Endothelial cell of umbilical vein (primary cell): ENCODE data around the gene FADS2. TPM values are rescaled to one million over a fixed set of nuclear protein-coding genes. Genes with fewer than 3 reads are reported as not detected.

Experiments used
- BruUV-seq: library from RNA; stranded (reverse); fragments of 400-500 nt; replicated peaks from 2 replicates; lab custom pipeline; 2021; lab: Mats Ljungman, UMichigan
- CTCF ChIA-PET: fragments of 300-600, 350-600 bp; sonication (Branson Sonifier 250); formaldehyde crosslinking; loops from one replicate; lab custom pipeline; 2021; ENCODE audit warnings: antibody characterized with exemption, inconsistent platforms; lab: Charles Lee
- POLR2A ChIA-PET: fragments of 300-600, 350-600 bp; sonication (Branson Sonifier 250); formaldehyde crosslinking; loops from one replicate; lab custom pipeline; 2021; ENCODE audit warnings: antibody characterized with exemption, inconsistent platforms; lab: Charles Lee
- DNase-seq: peaks from one replicate; pipeline ENCODE4 v3.0.0-alpha.2; 2011; ENCODE audit warnings: low read depth, low spot score
- FAIRE-seq: peaks from 2 replicates; lab custom pipeline; 2011; peaks lifted over from hg19 to GRCh38; lab: Jason Lieb, UNC
- H2AFZ ChIP-seq: 2 replicates; pipeline ENCODE4 v1.6.0; 2012; ENCODE audit warnings: low read depth, low read length, control low read depth, inconsistent platforms
- H3K27ac ChIP-seq: 2 replicates; pipeline ENCODE4 v1.5.1; 2011; ENCODE audit warnings: low read depth, mild to moderate bottlenecking, control low read depth, low read length, moderate library complexity; ENCODE audit not compliant: insufficient read depth
- H3K27me3 ChIP-seq, 2 experiments: 2 replicates each; pipeline versions ENCODE4 v1.6.0 to v1.6.1; 2011; ENCODE audit warnings: low read length in 2 of 2, mixed read lengths in 1 of 2; ENCODE audit not compliant: control insufficient read depth in 2 of 2, insufficient read depth in 2 of 2
- H3K36me3 ChIP-seq, 2 experiments: 2 replicates in 1 of 2; 3 replicates in 1 of 2; pipeline ENCODE4 v1.5.1; 2011; ENCODE audit warnings: low read length in 2 of 2, mild to moderate bottlenecking in 1 of 2, moderate library complexity in 1 of 2; ENCODE audit not compliant: control insufficient read depth in 2 of 2, insufficient read depth in 2 of 2; ENCODE audit errors: extremely low read depth in 1 of 2
- H3K4me1 ChIP-seq: 3 replicates; pipeline ENCODE4 v1.5.1; 2011; ENCODE audit warnings: mild to moderate bottlenecking, low read length; ENCODE audit not compliant: control insufficient read depth, insufficient read depth; ENCODE audit errors: extremely low read depth
- H3K4me2 ChIP-seq: 2 replicates; pipeline ENCODE4 v1.6.1; 2011; ENCODE audit warnings: low read length, control low read depth, mixed read lengths; ENCODE audit not compliant: insufficient read depth
- H3K4me3 ChIP-seq, 3 experiments: fragments of 200-600 bp in 1 of 3; sonication (generic), shearing (Covaris generic) in 1 of 3; replicated peaks in 1 of 3; 2 replicates each; pipeline ENCODE4 v1.5.1; 2011 to 2016; ENCODE audit warnings: control low read depth in 3 of 3, low read length in 3 of 3, mild to moderate bottlenecking in 2 of 3, inconsistent platforms in 1 of 3, low read depth in 1 of 3, moderate library complexity in 1 of 3; ENCODE audit not compliant: insufficient read depth in 1 of 3
- H3K79me2 ChIP-seq: 2 replicates; pipeline ENCODE4 v1.6.0; 2012; ENCODE audit warnings: low read length, inconsistent platforms; ENCODE audit not compliant: control insufficient read depth, insufficient read depth
- H3K9ac ChIP-seq: replicated peaks from 2 replicates; pipeline ENCODE3; 2011; ENCODE audit warnings: low read length, control low read depth; ENCODE audit not compliant: insufficient read depth; ENCODE audit errors: extremely low read depth
- H3K9me1 ChIP-seq: replicated peaks from 3 replicates; pipeline ENCODE4 v1.6.0; 2011; ENCODE audit warnings: mild to moderate bottlenecking, low read length; ENCODE audit not compliant: control insufficient read depth, insufficient read depth; ENCODE audit errors: extremely low read depth
- H3K9me3 ChIP-seq: replicated peaks from 2 replicates; pipeline ENCODE4 v1.5.1; 2012; ENCODE audit warnings: low read length, inconsistent platforms; ENCODE audit not compliant: control insufficient read depth, insufficient read depth
- H4K20me1 ChIP-seq: replicated peaks from 2 replicates; pipeline ENCODE3; 2011; ENCODE audit warnings: mild to moderate bottlenecking, low read length; ENCODE audit not compliant: control insufficient read depth, insufficient read depth; ENCODE audit errors: extremely low read depth
- CTCF ChIP-seq, 2 donors: IDR thresholded peaks; 1 replicate in 1 of 2; 2 replicates in 1 of 2; pipeline ENCODE4 v1.5.1; 2011; ENCODE audit warnings: low read length in 2 of 2, mild to moderate bottlenecking in 2 of 2, moderate library complexity in 2 of 2, control low read depth in 1 of 2, inconsistent platforms in 1 of 2, low read depth in 1 of 2; ENCODE audit not compliant: insufficient read depth in 1 of 2; ENCODE audit errors: extremely low read depth in 1 of 2
- EZH2 ChIP-seq: IDR thresholded peaks from 2 replicates; pipeline ENCODE4 v1.6.1; 2012; ENCODE audit warnings: borderline replicate concordance, low read depth, mild to moderate bottlenecking, moderate library complexity, low read length, inconsistent platforms; ENCODE audit not compliant: severe bottlenecking
- FOS ChIP-seq: IDR thresholded peaks from 2 replicates; pipeline ENCODE4 v1.6.1; 2011; ENCODE audit warnings: mild to moderate bottlenecking, low read length, moderate library complexity, borderline replicate concordance; ENCODE audit not compliant: insufficient read depth
- GATA2 ChIP-seq: IDR thresholded peaks from 2 replicates; pipeline ENCODE4 v1.7.0; 2011; ENCODE audit warnings: low read depth, mild to moderate bottlenecking, moderate library complexity, mixed read lengths, low read length; ENCODE audit not compliant: insufficient read length, insufficient read depth
- JUN ChIP-seq: IDR thresholded peaks from 2 replicates; pipeline ENCODE4 v1.6.1; 2011; ENCODE audit warnings: borderline replicate concordance, low read depth; ENCODE audit not compliant: insufficient read length, insufficient read depth
- MAX ChIP-seq: IDR thresholded peaks from 2 replicates; pipeline ENCODE4 v1.6.1; 2011; ENCODE audit not compliant: insufficient read depth, insufficient read length
- MYC ChIP-seq: IDR thresholded peaks from one replicate; pipeline ENCODE4 v1.6.1; 2011; ENCODE audit warnings: mild to moderate bottlenecking, low read depth, low read length
- POLR2A ChIP-seq: IDR thresholded peaks from 2 replicates; pipeline ENCODE4 v1.6.1; 2012; ENCODE audit warnings: low read depth, mild to moderate bottlenecking, control low read depth, low read length
- POLR2AphosphoS5 ChIP-seq: IDR thresholded peaks from 2 replicates; pipeline ENCODE4 v1.6.1; 2012; ENCODE audit warnings: low read depth, mild to moderate bottlenecking, control low read depth, low read length, moderate library complexity; ENCODE audit not compliant: insufficient read depth
- dilution Hi-C: fragments of 300-500 bp; cut with MboI; formaldehyde crosslinking; loops from one replicate; pipeline ENCODE4 v1.15.0; 2019; ENCODE audit warnings: low sequenced_read_pairs; ENCODE audit not compliant: extremely low pct_ligation_motif_present
- intact Hi-C: fragments of 100-400 bp; cut with micrococcal nuclease; formaldehyde crosslinking; loops from one replicate; pipeline ENCODE4 v1.10.0; 2022
- polyA plus RNA-seq, 4 experiments: library from polyadenylated mRNA; depleted of rRNA in 3 of 4; stranded (reverse) in 3 of 4; unstranded in 1 of 4; fragments of >200 nt; gene quantifications; 2 replicates each; pipeline versions ENCODE4 v1.2.1 to v1.2.3, GENCODE V29; 2011 to 2012; ENCODE audit warnings: missing spikeins in 1 of 4
- total RNA-seq: library from RNA; stranded (reverse); gene quantifications from 2 replicates; pipeline ENCODE4 v1.2.3, GENCODE V29; 2021

The FADS2 gene
- total and polyA plus RNA-seq, 2 donors (not counting 3 experiments of a cell fraction or from before 2014, with no cell fraction given), result 668 to 898 TPM

GRCh38 chr11:61793083-61793828 lies 34.8 kb upstream of the FADS2 start:
- Histone ChIP-seq H3K9me1 (no peaks in the 10 kb centered on the region), H3K36me3 (peaks cover 4 to 22% of the 10 kb centered on the region in 2 experiments), H3K27ac (peak overlapping the region; percentile 99), H2AFZ (peak overlapping the region; percentile 76), H3K4me2 (peak overlapping the region; percentile 92), H3K4me3 (peak overlapping the region; percentile 70 to 91 (median 83)), H3K4me1 (peaks cover 19% of the 10 kb centered on the region), H3K9me3 (no peaks in the 10 kb centered on the region), H3K79me2 (peaks cover 57% of the 10 kb centered on the region), H3K27me3 (no peaks in the 10 kb centered on the region), H3K9ac (peak overlapping the region; percentile 100), H4K20me1 (no peaks in the 10 kb centered on the region)
- POLR2A ChIA-PET, result interaction anchor here (0.6 to 1.9 kb wide), 4 partner anchors 22 to 315 kb away, joined by 3 to 13 read pairs (median 4); partner anchors contain the start of gene FTH1
- dilution Hi-C loops (no loop called here), intact Hi-C loops (loop anchor here (2.0 to 5.0 kb wide), 2 partner anchors 98 to 329 kb away; partner anchors contain the start of genes FADS3 and INCENP)
- TSS peak; percentile 58 for BruUV-seq
- DNase-seq, result no peak
- peak; percentile 19 for TF ChIP-seq POLR2A
- no peak for TF ChIP-seq EZH2
- no peak for FAIRE-seq
- CTCF ChIA-PET, result interaction anchor here (1.6 to 2.6 kb wide), 6 partner anchors 22 to 315 kb away, joined by 3 to 16 read pairs (median 10); no protein-coding TSS in a partner anchor

- no peaks in the 10 kb centered on the region for H3K27me3 ChIP-seq
- no peaks in the 10 kb centered on the region for H3K9me3 ChIP-seq
- intact Hi-C loops (loop anchor here (2.0 to 5.0 kb wide), 2 partner anchors 97 to 328 kb away; partner anchors contain the start of genes FADS3 and INCENP), dilution Hi-C loops (no loop called here)
- DNase-seq (no peak), FAIRE-seq (peak; percentile 33)
- POLR2A ChIA-PET, result no interaction called here
- H3K9me1 ChIP-seq, result no peaks in the 10 kb centered on the region
- peak overlapping the region; percentile 100 for H3K9ac ChIP-seq
- no TSS peak for BruUV-seq
- peak overlapping the region; percentile 99 for H3K27ac ChIP-seq
- CTCF ChIA-PET, result interaction anchor here (1.6 to 2.6 kb wide), 3 partner anchors 21 to 288 kb away, joined by 3 to 10 read pairs (median 9); no protein-coding TSS in a partner anchor
- H3K4me3 ChIP-seq, result peak overlapping the region; percentile 70 to 91 (median 83)
- TF ChIP-seq MAX (no peak), JUN (no peak), POLR2A (no peak), EZH2 (no peak), POLR2AphosphoS5 (no peak), FOS (no peak), MYC (no peak), CTCF (IDR thresholded peaks at IDR 0.05; ENCODE audit: extremely low read depth in 1 of 2, insufficient read depth in 1 of 2, low read depth in 1 of 2, low read length in 2 of 2) (no peak), GATA2 (no peak)
- H2AFZ ChIP-seq, result no peak overlapping the region
- H3K4me1 ChIP-seq, result peaks cover 19% of the 10 kb centered on the region
- peaks cover 60% of the 10 kb centered on the region for H3K79me2 ChIP-seq
- peak overlapping the region; percentile 92 for H3K4me2 ChIP-seq
- H4K20me1 ChIP-seq, result no peaks in the 10 kb centered on the region
- peaks cover 4 to 18% of the 10 kb centered on the region in 2 experiments for H3K36me3 ChIP-seq
Observed at GRCh38 chr11:61793829-61794204, 34.3 kb upstream of the FADS2 start.
